ENCODE results near the gene DHCR24.

The DHCR24 gene

DNA sequence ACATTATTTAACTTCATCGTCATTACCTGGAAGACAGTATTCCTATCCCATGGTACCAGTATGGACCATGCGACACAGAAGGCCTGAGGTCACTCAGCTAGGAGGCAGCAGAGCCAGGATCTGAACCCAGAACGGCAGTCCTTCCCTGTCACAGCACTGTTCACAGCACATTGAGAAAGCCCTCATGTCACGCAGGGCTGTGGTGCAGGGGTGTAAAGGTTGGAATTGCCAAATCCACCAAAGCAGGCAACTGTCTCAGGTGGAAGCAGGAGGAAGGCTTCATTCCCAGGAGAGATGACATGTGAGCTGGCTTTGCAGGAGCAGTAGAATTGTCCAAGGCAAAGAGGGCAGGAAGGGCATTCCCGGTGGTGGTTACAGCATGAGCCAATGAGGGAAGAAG is 75.9 kb downstream of the DHCR24 start:
- intact Hi-C loops (cut with DNase I): no loop called here
- peak in 3 of 42 donors; percentile 5 to 31 (median 16) for DNase-seq

DNA sequence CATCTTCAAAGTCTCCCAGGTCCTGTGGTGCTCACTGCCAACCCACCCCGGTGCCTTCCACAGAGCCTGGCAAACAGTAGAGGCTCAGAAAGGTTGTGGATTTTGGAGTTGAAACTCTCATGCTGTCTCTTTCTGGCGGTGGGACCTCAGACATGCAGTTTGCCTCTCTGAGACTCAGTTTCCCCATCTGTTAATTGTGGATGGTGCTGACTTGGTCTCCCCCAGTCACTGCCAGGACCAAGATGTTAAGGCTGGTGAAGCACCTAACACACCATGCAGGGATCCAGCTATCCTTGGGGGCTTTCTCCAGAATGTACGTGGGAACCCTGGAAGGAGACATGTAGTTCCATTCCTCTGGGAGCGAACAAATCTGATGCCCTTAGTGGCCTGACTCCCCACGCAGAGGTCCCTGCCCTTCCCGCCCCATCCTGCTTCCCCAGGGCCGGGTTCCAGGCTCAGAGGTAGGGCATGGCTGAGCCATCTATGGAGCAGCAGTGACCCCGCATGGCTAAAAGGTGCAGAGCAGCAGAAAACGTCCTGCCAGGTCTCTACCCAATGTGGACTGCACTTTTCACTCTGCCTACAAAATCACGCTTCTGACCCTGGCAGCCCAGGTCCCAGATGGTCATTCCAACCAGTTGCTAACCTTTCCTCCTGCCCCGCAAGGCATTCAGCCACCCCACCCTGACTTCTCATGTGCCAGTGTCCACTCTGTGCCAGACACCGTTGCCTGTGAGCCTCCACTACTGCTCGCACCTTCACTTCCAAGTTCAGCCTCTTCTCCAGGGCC is 76.6 kb downstream of the DHCR24 start:
- DNase-seq: peak in 41 of 42 donors; percentile 62 to 89 (median 76)
- intact Hi-C loops (cut with DNase I): no loop called here

DNA sequence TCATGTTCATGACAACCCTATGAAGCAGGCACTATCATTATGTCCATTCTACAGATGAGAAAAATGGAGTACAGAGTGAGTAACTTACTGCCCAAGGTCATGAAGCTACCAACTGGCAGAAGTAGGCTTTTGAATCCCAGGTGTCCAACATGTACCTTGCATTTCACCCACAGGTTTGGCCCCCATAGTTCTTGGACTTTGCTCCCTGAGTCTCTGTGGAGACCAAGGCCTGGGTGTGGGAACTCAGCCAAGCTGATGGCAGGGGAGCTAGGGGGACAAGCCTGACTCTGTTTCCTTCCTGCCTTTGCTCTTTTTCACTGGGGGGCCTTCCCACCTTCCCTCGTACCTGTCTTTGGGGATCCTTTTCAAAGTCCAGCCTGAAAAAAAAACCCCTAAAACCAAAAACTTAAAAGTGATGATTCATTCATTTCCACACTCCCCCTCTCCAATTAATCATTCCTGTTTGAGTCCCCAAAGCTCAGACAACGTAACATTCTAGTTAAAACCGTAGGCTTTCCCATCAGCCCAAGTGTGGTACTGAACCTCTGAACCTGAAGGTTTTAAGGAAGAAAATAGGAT is 77.4 kb downstream of the DHCR24 start:
- intact Hi-C loops (cut with DNase I): no loop called here
- peak in 3 of 42 donors; percentile 16 to 36 (median 34) for DNase-seq

DNA sequence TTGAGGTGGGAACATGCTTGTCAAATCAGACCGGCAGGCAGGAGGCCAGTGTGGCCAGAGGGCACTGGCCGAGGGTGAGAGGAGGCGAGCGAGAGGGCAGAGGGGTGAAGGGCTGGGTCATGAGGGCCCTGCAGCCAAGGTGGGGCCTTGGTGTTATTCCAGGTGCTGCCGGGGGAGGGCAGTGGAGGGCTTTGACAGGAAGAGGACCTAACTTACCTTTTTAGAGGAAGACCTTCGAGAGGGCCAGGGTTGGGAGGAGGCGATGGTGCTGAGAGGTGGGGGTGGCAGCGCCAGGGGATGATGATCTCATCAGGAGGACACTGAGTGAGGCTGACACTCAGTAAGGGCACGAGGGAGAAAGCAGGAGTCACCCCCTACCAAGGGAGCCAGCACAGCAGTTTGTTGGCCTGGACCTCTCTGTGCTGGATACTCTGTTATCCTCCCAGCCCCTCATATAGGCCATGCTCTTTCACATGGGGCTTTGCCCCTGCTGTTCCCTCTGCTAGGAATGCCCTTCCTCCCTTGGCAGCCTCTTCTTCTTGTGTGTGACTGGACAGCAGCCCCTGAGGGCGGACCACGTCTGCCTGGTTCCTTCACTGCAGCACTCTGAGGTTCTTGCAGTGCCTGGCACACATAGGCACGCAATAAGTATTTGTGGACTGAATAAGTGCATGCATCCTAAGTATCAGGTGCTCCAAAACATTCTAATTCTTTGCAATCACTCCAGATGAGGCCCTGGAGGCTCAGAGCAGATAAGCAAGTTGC is 78.4 kb downstream of the DHCR24 start:
- peak in 3 of 42 donors; percentile 7 to 38 (median 12) for DNase-seq
- intact Hi-C loops (cut with DNase I): no loop called here

- intact Hi-C loops (cut with DNase I): no loop called here
- peak in 4 of 42 donors; percentile 16 to 38 (median 28) for DNase-seq
Measured at GRCh38 chr1:54807756-54808155, 79.2 kb downstream of the DHCR24 start.

GRCh38 chr1:54806931-54807611 is 79.9 kb downstream of the DHCR24 start:
- intact Hi-C loops (cut with DNase I): no loop called here
- DNase-seq: no peak

- intact Hi-C loops (cut with DNase I): no loop called here
- DNase-seq: peak in 32 of 42 donors; percentile 17 to 81 (median 58)
Measured at GRCh38 chr1:54805981-54806381, 81.0 kb downstream of the DHCR24 start.

DNA sequence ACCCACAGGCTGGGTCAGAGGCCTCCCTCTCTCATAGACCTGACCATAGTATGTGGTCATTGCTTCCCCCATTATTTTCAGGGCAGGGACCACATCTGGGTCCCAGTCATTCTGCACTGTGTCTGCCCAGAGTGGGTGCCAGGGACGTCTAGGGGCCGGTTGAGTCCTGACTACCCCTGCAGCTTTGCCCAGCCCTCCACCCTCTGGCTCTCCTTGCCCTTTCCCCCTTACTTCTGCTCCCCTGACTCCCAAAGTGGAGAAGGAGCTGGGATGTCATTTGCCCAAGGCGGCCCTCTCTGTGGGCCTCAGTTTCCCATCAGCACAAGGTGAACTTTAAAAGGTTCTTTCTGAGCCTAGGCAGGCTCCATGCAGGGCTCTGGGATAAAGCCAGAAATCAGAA is 81.5 kb downstream of the DHCR24 start:
- intact Hi-C loops (cut with DNase I): no loop called here
- peak in 2 of 42 donors; percentile 9 for DNase-seq

DNA sequence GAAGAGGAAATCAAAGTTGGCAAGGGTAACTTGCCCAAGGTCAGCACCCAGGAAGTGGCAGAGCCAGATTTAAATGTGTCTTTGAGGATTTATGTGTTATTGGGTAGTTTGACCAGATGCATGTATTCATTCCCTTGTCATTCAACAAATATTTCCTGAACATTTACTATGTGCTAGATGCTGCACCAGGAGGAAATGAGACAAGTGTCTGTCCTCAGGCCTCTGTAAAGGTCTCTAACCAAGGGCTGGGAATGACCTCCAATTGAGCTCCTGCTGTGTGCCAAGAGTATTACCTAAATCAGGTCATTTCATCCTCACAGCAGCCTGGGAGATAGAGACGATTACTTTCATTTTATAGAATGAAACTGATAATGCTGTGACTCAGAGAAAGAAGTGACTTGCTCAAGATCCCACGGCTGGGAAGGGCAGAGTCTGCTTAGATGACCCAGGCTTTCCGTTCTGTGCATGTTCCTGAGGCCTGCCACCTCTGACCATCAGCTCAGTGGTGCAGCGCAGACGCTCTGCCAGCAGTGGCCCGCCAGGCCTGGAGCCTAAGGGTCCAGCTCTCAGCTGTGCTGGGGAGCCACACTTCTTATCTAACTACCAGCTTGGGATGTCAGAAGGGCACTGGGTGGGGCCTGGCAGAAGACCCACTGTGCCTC is 82.4 kb downstream of the DHCR24 start:
- intact Hi-C loops (cut with DNase I): no loop called here
- DNase-seq: peak in 4 of 42 donors; percentile 6 to 34 (median 20)

DNA sequence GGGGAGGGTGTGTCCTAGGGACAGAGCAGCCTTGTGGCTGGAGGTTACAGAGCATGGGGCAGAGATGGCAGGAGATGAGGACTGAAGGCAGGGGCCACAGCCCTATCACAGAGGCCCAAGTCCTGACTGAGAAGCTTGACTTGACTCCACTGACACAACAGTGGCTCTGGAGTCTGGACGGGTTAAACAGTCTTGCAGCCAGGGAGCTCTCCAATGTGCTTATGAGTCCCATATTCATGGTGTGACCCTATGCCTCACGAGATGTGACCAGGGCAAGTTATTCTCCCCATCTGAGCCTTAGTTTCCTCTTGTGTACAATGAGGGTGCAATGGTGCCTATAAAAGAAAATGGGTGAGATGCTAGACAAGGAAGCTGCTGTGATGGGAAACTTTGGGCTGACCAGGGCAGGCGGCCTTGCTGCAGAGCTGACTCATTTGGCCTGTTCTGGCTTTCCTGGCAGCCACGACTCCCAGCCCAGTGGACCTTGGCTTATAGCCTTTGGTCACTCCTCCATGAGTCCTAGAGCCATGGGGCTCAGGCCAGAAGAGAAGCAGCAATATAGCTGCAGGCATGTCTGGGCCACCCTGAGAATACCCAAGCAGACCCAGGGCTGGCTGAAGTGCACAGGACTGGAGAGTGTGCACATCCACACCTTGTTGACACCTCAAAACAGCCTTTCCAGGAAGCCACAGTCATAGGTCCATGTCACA is 83.1 kb downstream of the DHCR24 start:
- intact Hi-C loops (cut with DNase I): no loop called here
- DNase-seq: peak in 6 of 42 donors; percentile 6 to 26 (median 14)

DNA sequence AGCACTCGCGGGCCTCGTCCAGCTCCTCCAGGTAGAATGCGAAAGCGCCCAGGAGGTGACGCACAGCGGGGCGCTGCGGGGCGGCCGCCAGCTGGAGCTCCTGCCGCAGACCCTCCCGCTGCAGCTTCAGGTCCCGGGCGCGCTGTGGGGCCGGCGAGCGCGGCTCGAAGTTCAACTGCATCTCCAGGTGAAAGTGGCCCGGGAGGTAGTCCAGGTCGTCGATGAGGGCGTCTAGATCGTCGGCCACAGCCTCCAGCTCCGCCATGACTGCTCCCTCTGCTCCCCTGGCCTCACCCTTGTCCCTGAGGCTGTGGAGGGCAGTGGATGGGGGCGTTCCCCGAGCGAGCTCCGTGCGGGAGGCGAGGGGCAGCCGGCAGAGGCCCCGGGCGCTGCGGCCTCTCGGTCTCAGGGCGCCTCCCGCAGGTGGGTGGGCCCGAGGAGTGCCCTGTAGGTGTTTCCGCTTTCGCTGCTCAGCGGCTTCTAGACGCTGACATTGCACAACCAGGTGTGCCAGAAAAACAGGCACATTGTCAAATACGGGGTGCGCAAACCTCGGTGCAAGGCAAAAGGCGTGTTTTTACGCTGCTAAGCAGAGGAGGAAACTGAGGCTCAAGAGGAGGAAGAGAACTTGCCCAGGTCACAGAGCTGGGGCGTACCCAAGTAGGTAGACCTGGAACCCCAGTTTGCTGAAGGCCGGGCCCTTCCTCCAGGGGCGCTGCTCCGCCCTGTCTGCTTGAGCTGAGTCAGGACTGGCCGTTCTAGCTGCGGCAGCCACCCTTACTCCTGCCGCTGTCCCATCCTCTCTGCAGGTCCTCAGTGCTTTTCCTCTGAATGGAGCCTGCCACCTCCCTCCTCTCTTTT is 85.9 kb downstream of the DHCR24 start, which contains the start of gene TTC22:
TTC22 (minus strand) TSS at position 425 of the 861 bp plus-strand sequence; CDS start at position 265, 160 bp downstream.
- DNase-seq: peak in 22 of 42 donors; percentile 22 to 58 (median 46)
- intact Hi-C loops (cut with DNase I): no loop called here

DNA sequence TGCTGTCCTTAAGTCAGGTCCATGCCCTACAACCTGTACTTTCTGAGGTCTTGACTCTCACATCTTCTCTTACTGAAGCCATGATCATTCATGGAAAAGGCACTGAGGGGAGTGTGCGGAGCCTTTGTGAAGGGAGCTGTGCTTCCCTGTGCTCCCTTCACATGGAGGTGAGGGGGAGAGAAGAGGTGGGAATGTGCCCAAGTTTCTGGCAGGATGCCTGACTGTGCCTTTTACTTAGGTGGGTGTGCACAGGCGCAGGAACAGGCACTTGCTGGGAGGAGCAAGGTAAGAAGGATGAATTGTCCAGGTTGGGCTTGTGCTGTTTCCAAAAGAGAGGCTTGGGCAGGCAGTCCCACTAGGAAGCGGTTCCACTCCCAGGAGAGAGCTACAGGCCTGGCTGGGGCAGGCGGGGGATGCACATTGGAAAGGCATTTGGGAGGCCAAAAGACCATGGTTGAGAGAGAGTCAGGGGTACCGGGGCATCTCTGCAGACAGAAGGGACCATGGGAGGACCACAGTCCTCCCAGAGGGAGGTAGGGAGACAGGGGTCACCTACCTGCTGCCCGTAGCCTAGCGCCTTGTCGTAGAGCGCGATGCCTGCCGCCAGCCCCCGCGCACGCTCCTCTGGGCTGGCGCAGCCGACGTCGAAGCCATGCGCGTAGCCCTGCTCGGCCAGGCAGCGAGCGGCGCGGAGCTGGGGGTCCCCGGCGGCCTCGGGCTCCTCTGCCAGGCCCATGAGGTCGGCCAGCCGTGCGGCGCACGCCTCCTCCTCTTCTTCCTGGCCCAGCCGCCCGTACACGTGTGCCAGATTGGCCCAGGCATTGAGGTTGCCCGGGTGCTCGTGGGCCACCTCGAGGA is 86.7 kb downstream of the DHCR24 start:
- intact Hi-C loops (cut with DNase I): no loop called here
- peak; percentile 38 to 94 (median 74) for DNase-seq
